Cardiac fibroblast (primary cell): ENCODE results near the gene HEYL.
A peak's percentile ranks its signal among the peaks of the same experiment; 100 is the strongest.

ENCODE experiments used
- DNase-seq, 2 donors: peaks; one replicate each; pipeline versions ENCODE4 v3.0.0 to v3.0.0-alpha.2; 2010; ENCODE audit warnings: low read depth in 2 of 2
- H3K4me3 ChIP-seq, 2 donors: replicated peaks in 1 of 2; 1 replicate in 1 of 2; 2 replicates in 1 of 2; pipeline ENCODE4 v1.5.1; 2011; ENCODE audit warnings: low read depth in 2 of 2, low read length in 2 of 2, mild to moderate bottlenecking in 2 of 2, moderate library complexity in 1 of 2
- TF ChIP-seq, protein P1 (sequence below): IDR thresholded peaks from one replicate; pipeline ENCODE4 v1.5.1; 2011; ENCODE audit warnings: low read depth, mild to moderate bottlenecking, low read length, inconsistent platforms

The HEYL gene

DNA sequence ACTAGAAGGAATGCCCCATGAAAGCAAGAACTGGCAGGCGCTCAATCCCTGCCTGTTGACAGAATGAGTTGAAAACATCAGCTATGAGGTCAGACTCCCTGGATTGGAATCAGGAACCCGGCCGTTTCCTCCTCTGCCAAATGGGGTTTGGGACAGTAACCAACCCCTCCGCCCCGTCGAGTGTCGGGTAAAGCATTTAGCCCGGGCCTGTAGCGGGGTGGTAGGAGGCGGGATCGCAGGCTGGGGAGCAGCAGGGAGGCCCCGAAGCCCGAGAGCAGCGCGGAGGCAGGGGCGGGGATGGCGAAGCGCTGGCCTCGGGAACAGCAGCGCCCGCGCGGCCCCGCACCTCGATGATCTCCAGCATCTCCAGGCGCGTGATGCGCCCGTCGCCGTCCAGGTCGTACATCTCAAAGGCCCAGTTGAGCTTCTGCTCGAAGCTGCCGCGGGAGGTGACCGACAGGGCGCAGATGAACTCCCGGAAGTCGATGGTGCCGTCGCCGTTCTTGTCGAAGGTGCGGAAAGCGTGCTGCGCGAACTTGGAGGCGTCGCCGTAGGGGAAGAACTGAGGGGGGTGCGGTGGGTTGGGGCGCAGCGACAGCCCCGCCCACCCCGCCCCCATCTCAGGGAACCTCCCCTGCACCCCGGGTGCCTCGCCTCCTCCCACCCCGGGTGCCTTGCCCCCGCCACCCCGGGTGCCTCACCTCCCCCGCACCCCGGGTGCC is 44.3 kb upstream of the HEYL start:
- TF ChIP-seq, protein P1, sequence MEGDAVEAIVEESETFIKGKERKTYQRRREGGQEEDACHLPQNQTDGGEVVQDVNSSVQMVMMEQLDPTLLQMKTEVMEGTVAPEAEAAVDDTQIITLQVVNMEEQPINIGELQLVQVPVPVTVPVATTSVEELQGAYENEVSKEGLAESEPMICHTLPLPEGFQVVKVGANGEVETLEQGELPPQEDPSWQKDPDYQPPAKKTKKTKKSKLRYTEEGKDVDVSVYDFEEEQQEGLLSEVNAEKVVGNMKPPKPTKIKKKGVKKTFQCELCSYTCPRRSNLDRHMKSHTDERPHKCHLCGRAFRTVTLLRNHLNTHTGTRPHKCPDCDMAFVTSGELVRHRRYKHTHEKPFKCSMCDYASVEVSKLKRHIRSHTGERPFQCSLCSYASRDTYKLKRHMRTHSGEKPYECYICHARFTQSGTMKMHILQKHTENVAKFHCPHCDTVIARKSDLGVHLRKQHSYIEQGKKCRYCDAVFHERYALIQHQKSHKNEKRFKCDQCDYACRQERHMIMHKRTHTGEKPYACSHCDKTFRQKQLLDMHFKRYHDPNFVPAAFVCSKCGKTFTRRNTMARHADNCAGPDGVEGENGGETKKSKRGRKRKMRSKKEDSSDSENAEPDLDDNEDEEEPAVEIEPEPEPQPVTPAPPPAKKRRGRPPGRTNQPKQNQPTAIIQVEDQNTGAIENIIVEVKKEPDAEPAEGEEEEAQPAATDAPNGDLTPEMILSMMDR, result no peak
- DNase-seq, result peak in 1 of 2 donors; percentile 48
- no peak overlapping the region for H3K4me3 ChIP-seq

DNA sequence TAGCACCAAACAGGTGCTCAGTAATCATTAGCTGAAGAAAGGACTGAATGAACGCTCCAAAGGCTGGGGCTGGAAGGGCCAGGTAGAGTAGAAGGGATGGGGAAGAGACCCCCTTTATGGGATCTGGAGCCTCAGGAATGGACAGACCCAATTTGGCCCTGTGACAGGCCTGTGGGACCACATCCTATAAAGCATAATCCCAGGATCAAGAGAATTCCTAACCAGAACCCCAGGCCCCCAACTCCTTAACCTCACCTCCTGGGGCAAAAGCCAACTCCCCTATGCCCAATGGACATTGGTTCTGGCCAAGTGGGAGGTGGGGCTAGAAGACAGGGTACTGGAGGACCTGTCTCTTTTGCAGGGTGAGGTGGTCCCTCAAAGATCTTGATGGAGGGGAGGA is 42.6 kb upstream of the HEYL start:
- TF ChIP-seq, protein P1, result no peak
- no peak for DNase-seq
- H3K4me3 ChIP-seq, result no peak overlapping the region

DNA sequence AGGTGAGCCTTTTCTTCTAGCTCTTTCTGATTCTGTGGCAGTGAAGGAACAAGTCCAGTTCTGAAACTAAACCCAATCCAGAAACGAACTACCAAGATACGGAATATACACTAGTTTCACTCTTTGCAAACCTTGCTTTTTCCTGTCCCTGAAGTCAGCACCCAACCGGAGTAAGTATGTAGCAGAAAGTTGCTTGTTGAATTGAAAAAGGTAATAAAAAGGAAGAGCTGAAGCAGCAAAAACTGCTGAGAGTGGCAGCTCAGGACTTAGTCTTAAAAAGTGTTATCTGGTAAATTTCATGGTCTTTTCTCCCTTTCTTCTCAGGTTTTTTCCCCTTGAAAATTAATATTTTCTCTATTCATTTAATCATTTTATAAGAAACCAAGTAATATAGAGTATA is 41.9 kb upstream of the HEYL start:
- no peak for DNase-seq
- TF ChIP-seq, protein P1, result no peak
- no peak overlapping the region for H3K4me3 ChIP-seq

DNA sequence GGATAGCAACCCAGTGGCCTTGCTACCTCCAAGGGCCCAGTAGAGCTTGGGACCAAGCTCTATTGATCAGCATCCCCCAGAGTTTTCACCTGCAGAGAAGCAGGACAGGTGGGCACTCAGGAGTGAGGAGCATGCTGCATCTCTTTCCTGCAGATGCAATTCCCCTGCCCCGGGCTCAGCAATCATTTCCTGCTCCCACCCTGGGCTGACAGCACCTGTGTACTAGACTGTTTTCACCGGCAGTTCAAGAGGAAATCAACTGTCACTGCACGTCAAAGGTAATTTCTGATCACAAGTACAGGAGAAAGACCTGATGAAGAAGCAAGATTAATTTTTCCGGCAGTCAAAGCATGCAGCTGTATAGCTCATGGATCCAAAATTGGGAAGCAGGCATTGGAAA is 41.3 kb upstream of the HEYL start:
- DNase-seq, result no peak
- no peak overlapping the region for H3K4me3 ChIP-seq
- TF ChIP-seq, protein P1, result no peak

DNA sequence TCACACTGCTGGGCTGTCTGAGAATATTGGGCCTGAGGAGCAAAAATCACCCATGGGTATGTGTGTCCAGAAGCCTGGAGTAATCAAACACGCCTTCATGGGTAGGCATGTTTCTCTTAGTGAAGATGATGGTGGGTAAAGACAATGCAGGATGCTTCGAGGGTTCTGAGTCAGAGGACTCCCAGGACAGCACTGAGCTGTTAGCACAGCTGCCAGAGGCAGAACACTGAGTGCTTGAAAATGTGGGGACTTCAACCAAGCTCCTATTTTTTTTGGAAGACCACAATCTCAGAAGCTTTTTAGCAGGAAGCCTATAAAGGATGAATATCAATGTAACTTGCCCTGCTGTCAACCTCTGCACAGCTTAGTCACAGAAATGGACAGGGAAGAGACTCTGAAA is 40.4 kb upstream of the HEYL start:
- TF ChIP-seq, protein P1, result no peak
- no peak overlapping the region for H3K4me3 ChIP-seq
- DNase-seq, result peak in 1 of 2 donors; percentile 57

DNA sequence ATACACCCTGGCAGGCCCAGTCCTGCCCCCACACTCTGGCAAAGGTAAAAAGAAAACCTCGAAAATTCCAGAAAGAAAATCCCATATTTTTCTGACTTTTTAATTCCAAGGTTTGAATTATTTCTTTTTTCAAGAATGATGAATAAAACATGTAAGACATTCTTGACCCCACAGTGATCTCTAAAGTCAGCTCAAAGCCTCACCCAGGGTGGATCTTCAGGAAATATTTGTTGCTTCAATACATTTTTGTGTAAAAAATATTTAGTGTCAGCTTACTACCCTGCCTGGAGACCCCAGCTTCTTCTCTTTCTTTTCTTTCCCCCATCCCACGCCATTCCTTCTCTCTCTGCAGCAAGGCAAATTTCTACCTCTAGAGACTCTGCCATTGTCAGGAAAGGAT is 39.4 kb upstream of the HEYL start:
- no peak for DNase-seq
- no peak overlapping the region for H3K4me3 ChIP-seq
- TF ChIP-seq, protein P1, result no peak

DNA sequence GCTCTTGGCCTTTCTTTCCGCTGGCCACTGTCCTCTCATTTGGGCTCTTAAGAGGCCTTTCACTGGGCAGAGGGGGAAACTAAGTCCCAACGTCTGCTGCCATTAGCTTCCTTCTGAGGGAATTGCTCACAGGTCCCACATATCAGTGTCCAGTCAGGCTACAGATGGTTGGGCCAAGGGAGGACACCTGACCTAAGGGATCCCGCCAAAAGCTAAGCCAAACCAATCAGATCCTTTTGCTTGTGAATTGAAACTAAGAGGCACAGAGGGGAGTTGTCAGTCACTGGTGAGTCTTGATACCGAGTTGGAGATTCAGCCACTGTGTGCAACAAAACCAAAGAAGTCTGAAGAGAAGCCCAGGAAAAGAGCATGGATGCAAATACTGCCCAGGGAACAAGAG is 38.2 kb upstream of the HEYL start:
- TF ChIP-seq, protein P1, result no peak
- DNase-seq, result no peak
- H3K4me3 ChIP-seq, result no peak overlapping the region
